Lung (tissue), 12 donors: ENCODE data around the gene FAM3A. TPM values are rescaled to one million over a fixed set of nuclear protein-coding genes. Genes with fewer than 3 reads are reported as not detected.

ENCODE experiments used
- ATAC-seq: fragments of 200-7000 bp; cut with Tn5 transposase; one replicate; pipeline ENCODE4 v1.9.1; 2020; ENCODE audit warnings: moderate number of reproducible peaks; ENCODE audit not compliant: insufficient read depth, low FRiP score
- DNase-seq, 3 donors: peaks; one replicate each; pipeline ENCODE4 v3.0.0-alpha.2; 2013 to 2017
- H3K27ac ChIP-seq, 2 donors: one replicate each; pipeline ENCODE4 v1.5.1; 2013; ENCODE audit warnings: mild to moderate bottlenecking in 2 of 2, moderate library complexity in 2 of 2, control low read depth in 1 of 2, inconsistent platforms in 1 of 2, low read depth in 1 of 2, low read length in 1 of 2
- H3K27me3 ChIP-seq, 3 donors: one replicate each; pipeline ENCODE4 v1.5.1; 2013; ENCODE audit warnings: low read length in 2 of 3; ENCODE audit not compliant: control insufficient read depth in 3 of 3, insufficient read depth in 3 of 3
- H3K36me3 ChIP-seq, 4 donors: one replicate each; pipeline ENCODE4 v1.5.1; 2013; ENCODE audit warnings: low read length in 4 of 4, mild to moderate bottlenecking in 1 of 4, moderate library complexity in 1 of 4; ENCODE audit not compliant: control insufficient read depth in 4 of 4, insufficient read depth in 4 of 4
- H3K4me1 ChIP-seq, 5 donors: one replicate each; pipeline ENCODE4 v1.5.1; 2013; ENCODE audit warnings: low read length in 5 of 5, mild to moderate bottlenecking in 2 of 5, moderate library complexity in 1 of 5; ENCODE audit not compliant: control insufficient read depth in 5 of 5, insufficient read depth in 5 of 5
- H3K4me3 ChIP-seq: one replicate; pipeline ENCODE4 v1.5.1; 2013; ENCODE audit warnings: mild to moderate bottlenecking, control low read depth, moderate library complexity
- H3K9ac ChIP-seq, 2 donors: one replicate each; pipeline ENCODE4 v1.5.1; 2013; ENCODE audit warnings: low read length in 2 of 2, control low read depth in 1 of 2; ENCODE audit not compliant: insufficient read depth in 1 of 2
- H3K9me3 ChIP-seq, 4 donors: one replicate each; pipeline ENCODE4 v1.5.1; 2013; ENCODE audit warnings: low read length in 3 of 4, mild to moderate bottlenecking in 1 of 4, moderate library complexity in 1 of 4; ENCODE audit not compliant: control insufficient read depth in 4 of 4, insufficient read depth in 3 of 4
- CTCF ChIP-seq: IDR thresholded peaks from 2 replicates; pipeline ENCODE4 v1.5.1; 2012; ENCODE audit warnings: mild to moderate bottlenecking; ENCODE audit errors: control extremely low read depth, extremely low read depth
- WGBS, 2 donors: extraction: QIAGEN DNeasy Blood & Tissue Kit; methylation state at CpG; one replicate each; pipeline ENCODE4 v1.1.7; 2013; 5-methylcytosine and 5-hydroxymethylcytosine counted together
- polyA plus RNA-seq, 2 donors: library from polyadenylated mRNA; stranded (reverse); fragments of 200-250 nt; gene quantifications; one replicate each; pipeline ENCODE4 v1.2.1, GENCODE V29; 2013
- total RNA-seq, 2 donors: library from RNA; depleted of rRNA in 1 of 2; stranded (reverse); fragments of >200 nt in 1 of 2; gene quantifications; one replicate each; pipeline ENCODE4 v1.2.1, GENCODE V29; 2014 to 2021
- donor health status: control.
- donor health status: control.
- donor health status: Bipolar disorder and iron deficiency.
- donor health status: healthy.
- donor health status: DM: yes; HTN: yes; CAD: no.

Gene FAM3A
- total and polyA plus RNA-seq, 4 donors = 21.5 to 61.2 (median 46.2) TPM

- 78 to 89% methylated on average over 14 of the region's 14 CpGs for WGBS, 2 donors
- ATAC-seq (no peak), DNase-seq (no peak)
These were observed 34.0 kb downstream of the FAM3A start for GRCh38 chrX:154481911-154482601.

GRCh38 chrX:154481195-154481594 is 34.8 kb downstream of the FAM3A start:
- ATAC-seq (no peak), DNase-seq (no peak)
- 85 to 97% methylated on average over 3 to 5 of the region's 5 CpGs for WGBS, 2 donors
- no peak overlapping the region for H3K4me3 ChIP-seq
- no peak overlapping the region for H3K9ac ChIP-seq
- TF ChIP-seq CTCF = no peak
- peaks cover 0 to 4% (median 0%) of the 10 kb centered on the region in 5 donors for H3K4me1 ChIP-seq
- H3K9me3 ChIP-seq = peaks cover 0 to 2% (median 0%) of the 10 kb centered on the region in 4 donors
- H3K27me3 ChIP-seq = no peaks in the 10 kb centered on the region
- H3K36me3 ChIP-seq = peaks cover 0 to 7% (median under 1%) of the 10 kb centered on the region in 4 donors
- no peak overlapping the region for H3K27ac ChIP-seq

More at GRCh38 chrX:154481911-154482601, 34.0 kb downstream of the FAM3A start:
- peaks cover 0 to 7% (median under 1%) of the 10 kb centered on the region in 4 donors for H3K36me3 ChIP-seq
- H3K4me3 ChIP-seq = no peak overlapping the region
- H3K9ac ChIP-seq = no peak overlapping the region
- peaks cover 0 to 4% (median 0%) of the 10 kb centered on the region in 5 donors for H3K4me1 ChIP-seq
- no peak overlapping the region for H3K27ac ChIP-seq
- no peak for TF ChIP-seq CTCF
- no peaks in the 10 kb centered on the region for H3K27me3 ChIP-seq
- H3K9me3 ChIP-seq = peaks cover 0 to 2% (median 0%) of the 10 kb centered on the region in 4 donors

GRCh38 chrX:154478728-154479622 is 37.1 kb downstream of the FAM3A start, which contains the start of gene LAGE3:
LAGE3 (minus strand) TSS chrX:154479281; CDS start chrX:154478915, 366 bp downstream.
- Histone ChIP-seq H3K4me1 (no peaks in the 10 kb centered on the region), H3K27me3 (no peaks in the 10 kb centered on the region), H3K4me3 (peak within 1 kb of the TSS; percentile 17), H3K36me3 (peaks cover 0 to 2% (median 0%) of the 10 kb centered on the region in 4 donors), H3K27ac (peak within 1 kb of the TSS; percentile 78 to 81), H3K9me3 (peaks cover 0 to 2% (median 0%) of the 10 kb centered on the region in 4 donors), H3K9ac (peak within 1 kb of the TSS in 1 of 2 donors; percentile 5)
- WGBS, 2 donors = 2 to 38% methylated on average over 38 to 85 of the region's 85 CpGs
- peak; percentile 91 for ATAC-seq
- no peak for TF ChIP-seq CTCF
- DNase-seq = peak; percentile 89 to 94 (median 92)
